H9 (cell line): ENCODE measurements around the gene SCAMP5. TPM values are rescaled to one million over a fixed set of nuclear protein-coding genes. Genes with fewer than 3 reads are reported as not detected.

Experiments used
- DNase-seq: peaks from one replicate; pipeline ENCODE4 v3.0.0-alpha.2; 2017
- H2AFZ ChIP-seq: one replicate; pipeline ENCODE4 v1.6.1; 2013; ENCODE audit warnings: mild to moderate bottlenecking, low read length, control low read depth, moderate library complexity
- H2AK5ac ChIP-seq: 2 replicates; pipeline ENCODE4 v1.6.1; 2013; ENCODE audit warnings: low read length, control low read depth, mixed read lengths; ENCODE audit not compliant: insufficient read length
- H2BK120ac ChIP-seq: one replicate; pipeline ENCODE4 v1.6.1; 2013; ENCODE audit warnings: low read depth, mild to moderate bottlenecking, low read length, control low read depth, inconsistent platforms; ENCODE audit not compliant: poor library complexity, severe bottlenecking
- H2BK12ac ChIP-seq: 2 replicates; pipeline ENCODE4 v1.6.1; 2013; ENCODE audit warnings: low read length, control low read depth, mixed read lengths, low read depth; ENCODE audit not compliant: insufficient read length
- H2BK15ac ChIP-seq: 2 replicates; pipeline ENCODE4 v1.6.1; 2013; ENCODE audit warnings: low read depth, low read length, control low read depth
- H2BK20ac ChIP-seq: one replicate; pipeline ENCODE4 v1.6.1; 2013; ENCODE audit warnings: low read depth, mild to moderate bottlenecking, low read length, control low read depth, inconsistent platforms; ENCODE audit not compliant: poor library complexity, severe bottlenecking
- H2BK5ac ChIP-seq: 2 replicates; pipeline ENCODE4 v1.6.1; 2013; ENCODE audit warnings: low read length, control low read depth, mixed read lengths; ENCODE audit not compliant: insufficient read length
- H3K14ac ChIP-seq: 2 replicates; pipeline ENCODE4 v1.6.1; 2013; ENCODE audit warnings: low read length, control low read depth; ENCODE audit not compliant: insufficient read depth
- H3K18ac ChIP-seq: 2 replicates; pipeline ENCODE4 v1.6.1; 2013; ENCODE audit warnings: low read depth, mild to moderate bottlenecking, mixed read lengths, low read length, control low read depth; ENCODE audit not compliant: insufficient read length
- H3K23ac ChIP-seq: 2 replicates; pipeline ENCODE4 v1.6.1; 2013; ENCODE audit warnings: low read length, control low read depth, mixed read lengths, low read depth; ENCODE audit not compliant: insufficient read length
- H3K23me2 ChIP-seq: 2 replicates; pipeline ENCODE4 v1.6.1; 2013; ENCODE audit warnings: low read depth, mild to moderate bottlenecking, mixed read lengths, low read length, control low read depth; ENCODE audit not compliant: insufficient read length, poor library complexity, severe bottlenecking
- H3K27ac ChIP-seq: 2 replicates; pipeline ENCODE4 v1.5.1; 2013; ENCODE audit warnings: low read length, control low read depth, mixed read lengths, low read depth; ENCODE audit not compliant: insufficient read length
- H3K27me3 ChIP-seq: 2 replicates; pipeline ENCODE4 v1.6.1; 2013; ENCODE audit warnings: low read length, control low read depth, inconsistent platforms; ENCODE audit not compliant: insufficient read depth
- H3K4ac ChIP-seq: 2 replicates; pipeline ENCODE4 v1.6.1; 2013; ENCODE audit warnings: low read depth, mild to moderate bottlenecking, control low read depth, inconsistent platforms, low read length, moderate library complexity
- H3K4me1 ChIP-seq: 2 replicates; pipeline ENCODE4 v1.6.1; 2013; ENCODE audit warnings: low read length, control low read depth, inconsistent platforms; ENCODE audit not compliant: insufficient read depth
- H3K4me2 ChIP-seq: 2 replicates; pipeline ENCODE4 v1.6.1; 2013; ENCODE audit warnings: low read length, control low read depth, mixed read lengths; ENCODE audit not compliant: insufficient read length, insufficient read depth
- H3K56ac ChIP-seq: 2 replicates; pipeline ENCODE4 v1.6.1; 2013; ENCODE audit warnings: low read depth, mild to moderate bottlenecking, mixed read lengths, low read length, control low read depth; ENCODE audit not compliant: insufficient read length
- H3K79me1 ChIP-seq: 2 replicates; pipeline ENCODE4 v1.6.1; 2013; ENCODE audit warnings: low read depth, mild to moderate bottlenecking, moderate library complexity, low read length, control low read depth, inconsistent platforms; ENCODE audit not compliant: insufficient read depth, poor library complexity, severe bottlenecking
- H3K79me2 ChIP-seq: 2 replicates; pipeline ENCODE4 v1.6.1; 2013; ENCODE audit warnings: low read length, control low read depth, inconsistent platforms; ENCODE audit not compliant: insufficient read depth
- H3K9ac ChIP-seq: 2 replicates; pipeline ENCODE4 v1.6.1; 2013; ENCODE audit warnings: low read length, control low read depth, mixed read lengths; ENCODE audit not compliant: insufficient read length; ENCODE audit errors: extremely low read depth
- H3K9me3 ChIP-seq: one replicate; pipeline ENCODE4 v1.6.1; 2013; ENCODE audit warnings: low read depth, low read length, inconsistent platforms; ENCODE audit not compliant: control insufficient read depth
- H3T11ph ChIP-seq: one replicate; pipeline ENCODE4 v1.6.1; 2013; ENCODE audit warnings: mild to moderate bottlenecking, low read length, control low read depth, inconsistent platforms
- H4K20me1 ChIP-seq: one replicate; pipeline ENCODE4 v1.6.1; 2013; ENCODE audit not compliant: control insufficient read depth, insufficient read length, insufficient read depth
- H4K5ac ChIP-seq: 2 replicates; pipeline ENCODE4 v1.6.1; 2013; ENCODE audit warnings: low read depth, mild to moderate bottlenecking, mixed read lengths, low read length, control low read depth; ENCODE audit not compliant: insufficient read length
- H4K8ac ChIP-seq: replicated peaks from 2 replicates; pipeline ENCODE4 v1.6.1; 2013; ENCODE audit warnings: low read length, control low read depth, mixed read lengths, low read depth; ENCODE audit not compliant: insufficient read length
- H4K91ac ChIP-seq: 2 replicates; pipeline ENCODE4 v1.6.1; 2013; ENCODE audit warnings: low read depth, mild to moderate bottlenecking, moderate library complexity, mixed read lengths, low read length, control low read depth; ENCODE audit not compliant: insufficient read length
- H3K27ac Mint-ChIP-seq, 3 experiments: 2 replicates in 2 of 3; 3 replicates in 1 of 3; pipeline ENCODE4 v1.8.0; 2020 to 2021; ENCODE audit warnings: mixed read lengths in 3 of 3, mild to moderate bottlenecking in 1 of 3, moderate library complexity in 1 of 3
- H3K27me3 Mint-ChIP-seq: 2 replicates; pipeline ENCODE4 v1.8.0; 2021; ENCODE audit warnings: low read depth, mild to moderate bottlenecking, moderate library complexity, mixed read lengths
- H3K36me3 Mint-ChIP-seq, 3 experiments: 2 replicates in 2 of 3; 3 replicates in 1 of 3; pipeline ENCODE4 v1.8.0; 2020 to 2021; ENCODE audit warnings: low read depth in 3 of 3, mixed read lengths in 3 of 3; ENCODE audit not compliant: insufficient read depth in 1 of 3
- H3K4me1 Mint-ChIP-seq, 2 experiments: 2 replicates each; pipeline ENCODE4 v1.8.0; 2020; ENCODE audit warnings: mixed read lengths in 2 of 2
- H3K4me3 Mint-ChIP-seq, 2 experiments: 2 replicates in 1 of 2; 3 replicates in 1 of 2; pipeline ENCODE4 v1.8.0; 2020 to 2021; ENCODE audit warnings: mild to moderate bottlenecking in 2 of 2, mixed read lengths in 2 of 2, moderate library complexity in 1 of 2
- H3K9me3 Mint-ChIP-seq, 2 experiments: 2 replicates in 1 of 2; 3 replicates in 1 of 2; pipeline ENCODE4 v1.8.0; 2020; ENCODE audit warnings: mild to moderate bottlenecking in 2 of 2, mixed read lengths in 2 of 2, moderate library complexity in 1 of 2
- WGBS: extraction: QIAGEN DNeasy Blood & Tissue Kit; methylation state at CpG from one replicate; pipeline ENCODE4 v1.1.7; 2013; ENCODE audit warnings: missing lambda C conversion rate, low lambda C conversion rate, mixed read lengths; ENCODE audit not compliant: insufficient read length; ENCODE audit errors: extremely low coverage; 5-methylcytosine and 5-hydroxymethylcytosine counted together
- total RNA-seq: library from RNA; stranded (reverse); gene quantifications from 2 replicates; pipeline ENCODE4 v1.2.1, GENCODE V29; 2021
- TF ChIP-seq, protein P1 (sequence below): fragments of 200-600 bp; sonication (generic); conservative IDR thresholded peaks from 3 replicates; pipeline ENCODE4 v1.8.0; 2021; ENCODE audit warnings: antibody characterized with exemption, mild to moderate bottlenecking

Gene SCAMP5
- total RNA-seq, 1 experiment from 2014 or later: 47.8 TPM

DNA sequence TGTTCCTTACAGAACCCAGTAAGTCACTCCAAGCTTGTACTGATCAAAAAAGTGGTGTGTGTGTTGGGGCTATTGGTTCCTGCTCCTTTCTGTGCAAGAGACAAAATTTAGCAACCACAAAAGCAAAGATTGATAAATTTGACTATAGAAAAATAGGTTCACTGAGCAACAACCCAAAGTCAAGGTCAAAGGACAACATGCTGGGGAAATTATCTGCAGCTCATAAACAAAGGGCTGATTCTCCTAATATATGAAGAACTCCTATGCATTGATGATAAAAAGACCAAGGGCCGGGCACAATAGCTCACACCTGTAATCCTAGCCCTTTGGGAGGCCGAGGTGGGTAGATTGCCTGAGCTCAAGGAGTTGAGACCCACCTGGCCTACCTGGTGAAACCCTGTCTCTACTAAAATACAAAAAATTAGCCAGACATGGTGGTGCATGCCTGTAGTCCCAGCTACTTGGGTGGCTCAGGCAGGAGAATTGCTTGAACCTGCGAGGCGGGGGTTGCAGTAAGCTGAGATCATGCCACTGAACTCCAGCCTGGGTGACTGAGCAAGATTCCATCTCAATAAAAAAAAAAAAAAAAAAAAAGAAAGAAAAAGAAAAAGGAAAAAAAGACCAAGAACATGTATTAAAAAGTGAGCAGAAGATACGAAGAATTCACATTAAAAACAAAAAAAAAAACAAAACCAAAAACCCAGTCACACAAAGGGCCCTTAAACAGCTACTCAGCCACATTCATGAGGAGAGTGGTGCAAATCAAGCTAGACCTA, 57.8 kb downstream of the SCAMP5 start:
- peaks cover 3 to 4% of the 10 kb centered on the region in 2 experiments; a peak in 2 of 4 replicates for H3K4me1 Mint-ChIP-seq
- Histone ChIP-seq H3K27me3 (no peaks in the 10 kb centered on the region), H3K23me2 (no peaks in the 10 kb centered on the region), H3K4me2 (no peak overlapping the region), H3T11ph (no peak overlapping the region), H3K18ac (no peak overlapping the region), H3K56ac (no peak overlapping the region), H3K4ac (no peak overlapping the region), H2BK12ac (no peak overlapping the region), H3K27ac (no peak overlapping the region), H3K79me1 (no peaks in the 10 kb centered on the region), H4K20me1 (no peaks in the 10 kb centered on the region), H2AFZ (no peak overlapping the region), H2AK5ac (no peak overlapping the region), H2BK15ac (no peak overlapping the region), H3K9me3 (no peaks in the 10 kb centered on the region), H2BK20ac (no peak overlapping the region), H2BK5ac (no peak overlapping the region), H3K23ac (no peak overlapping the region), H3K79me2 (no peaks in the 10 kb centered on the region), H4K5ac (no peak overlapping the region), H2BK120ac (no peak overlapping the region), H4K8ac (no peak overlapping the region), H3K4me1 (no peaks in the 10 kb centered on the region), H3K9ac (no peak overlapping the region), H4K91ac (no peak overlapping the region), H3K14ac (no peak overlapping the region)
- DNase-seq: no peak
- H3K36me3 Mint-ChIP-seq: peaks cover 6 to 11% (median 8%) of the 10 kb centered on the region in 3 experiments; a peak in 5 of 7 replicates
- TF ChIP-seq, protein P1, sequence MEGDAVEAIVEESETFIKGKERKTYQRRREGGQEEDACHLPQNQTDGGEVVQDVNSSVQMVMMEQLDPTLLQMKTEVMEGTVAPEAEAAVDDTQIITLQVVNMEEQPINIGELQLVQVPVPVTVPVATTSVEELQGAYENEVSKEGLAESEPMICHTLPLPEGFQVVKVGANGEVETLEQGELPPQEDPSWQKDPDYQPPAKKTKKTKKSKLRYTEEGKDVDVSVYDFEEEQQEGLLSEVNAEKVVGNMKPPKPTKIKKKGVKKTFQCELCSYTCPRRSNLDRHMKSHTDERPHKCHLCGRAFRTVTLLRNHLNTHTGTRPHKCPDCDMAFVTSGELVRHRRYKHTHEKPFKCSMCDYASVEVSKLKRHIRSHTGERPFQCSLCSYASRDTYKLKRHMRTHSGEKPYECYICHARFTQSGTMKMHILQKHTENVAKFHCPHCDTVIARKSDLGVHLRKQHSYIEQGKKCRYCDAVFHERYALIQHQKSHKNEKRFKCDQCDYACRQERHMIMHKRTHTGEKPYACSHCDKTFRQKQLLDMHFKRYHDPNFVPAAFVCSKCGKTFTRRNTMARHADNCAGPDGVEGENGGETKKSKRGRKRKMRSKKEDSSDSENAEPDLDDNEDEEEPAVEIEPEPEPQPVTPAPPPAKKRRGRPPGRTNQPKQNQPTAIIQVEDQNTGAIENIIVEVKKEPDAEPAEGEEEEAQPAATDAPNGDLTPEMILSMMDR: no peak
- H3K9me3 Mint-ChIP-seq: no peaks in the 10 kb centered on the region
- no peak overlapping the region for H3K4me3 Mint-ChIP-seq
- WGBS: no CpG with 5 or more reads among the region's 5 CpGs
- no peaks in the 10 kb centered on the region; the same call in 1 of the 2 replicates for H3K27me3 Mint-ChIP-seq
- H3K27ac Mint-ChIP-seq: no peak overlapping the region
